Peyer's patch (tissue), 4 donors: ENCODE results near the gene DCLK1.

Experiments used
- POLR2A ChIP-seq, 2 donors: fragments of 450-650 bp; IDR thresholded peaks; one replicate each; pipeline ENCODE4 v1.5.1; 2017; ENCODE audit warnings: antibody characterized with exemption in 2 of 2, mild to moderate bottlenecking in 2 of 2, moderate library complexity in 2 of 2
- TF ChIP-seq, protein P1 (sequence below), 6 experiments: fragments of 450-650 bp in 4 of 6; fragments of 200-600 bp in 2 of 6; sonication (generic) in 1 of 6; IDR thresholded peaks; one replicate each; pipeline ENCODE4 v1.5.1; 2017 to 2019; ENCODE audit warnings: antibody characterized with exemption in 6 of 6, mild to moderate bottlenecking in 3 of 6, moderate library complexity in 1 of 6

DNA sequence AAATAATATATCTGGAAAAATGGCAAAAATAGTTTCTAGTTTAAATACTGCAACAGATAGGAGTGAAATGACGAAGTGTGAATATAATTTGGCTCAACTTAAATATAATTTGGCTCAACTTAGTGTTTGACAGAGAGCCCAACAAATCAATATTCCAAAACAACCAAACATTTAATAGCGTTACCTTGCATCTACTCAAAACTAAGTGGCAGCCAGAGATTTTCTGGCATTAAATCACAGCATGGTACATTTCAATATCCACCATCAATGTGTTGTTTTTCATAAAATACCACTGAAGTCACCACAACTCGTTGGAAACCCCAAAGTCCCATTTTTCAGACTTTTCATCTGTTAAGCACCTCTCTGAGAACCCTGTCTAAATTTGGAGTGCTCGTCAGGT lies 69.6 kb downstream of the DCLK1 start:
- TF ChIP-seq, protein P1, sequence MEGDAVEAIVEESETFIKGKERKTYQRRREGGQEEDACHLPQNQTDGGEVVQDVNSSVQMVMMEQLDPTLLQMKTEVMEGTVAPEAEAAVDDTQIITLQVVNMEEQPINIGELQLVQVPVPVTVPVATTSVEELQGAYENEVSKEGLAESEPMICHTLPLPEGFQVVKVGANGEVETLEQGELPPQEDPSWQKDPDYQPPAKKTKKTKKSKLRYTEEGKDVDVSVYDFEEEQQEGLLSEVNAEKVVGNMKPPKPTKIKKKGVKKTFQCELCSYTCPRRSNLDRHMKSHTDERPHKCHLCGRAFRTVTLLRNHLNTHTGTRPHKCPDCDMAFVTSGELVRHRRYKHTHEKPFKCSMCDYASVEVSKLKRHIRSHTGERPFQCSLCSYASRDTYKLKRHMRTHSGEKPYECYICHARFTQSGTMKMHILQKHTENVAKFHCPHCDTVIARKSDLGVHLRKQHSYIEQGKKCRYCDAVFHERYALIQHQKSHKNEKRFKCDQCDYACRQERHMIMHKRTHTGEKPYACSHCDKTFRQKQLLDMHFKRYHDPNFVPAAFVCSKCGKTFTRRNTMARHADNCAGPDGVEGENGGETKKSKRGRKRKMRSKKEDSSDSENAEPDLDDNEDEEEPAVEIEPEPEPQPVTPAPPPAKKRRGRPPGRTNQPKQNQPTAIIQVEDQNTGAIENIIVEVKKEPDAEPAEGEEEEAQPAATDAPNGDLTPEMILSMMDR (IDR thresholded peaks at IDR 0.05) = no peak
- TF ChIP-seq POLR2A (IDR thresholded peaks at IDR 0.05) = no peak
